Measurements from ENCODE around the gene DCX.

- no peak for TF ChIP-seq CTCF (conservative IDR thresholded peaks at IDR 0.05)
- no peak for TF ChIP-seq EZH2 (IDR thresholded peaks at IDR 0.05; ENCODE audit: low read depth)
Measured at GRCh38 chrX:111354496-111354895, 57.5 kb downstream of the DCX start.
